KMS-11 (cell line): ENCODE results near the gene SAMHD1.

Experiments used
- H2AFZ ChIP-seq: fragments of 200-600 bp; sonication (generic); 2 replicates; pipeline ENCODE4 v1.6.1; 2016; ENCODE audit warnings: antibody characterized with exemption, mixed run types, low read depth
- H3K27ac ChIP-seq: fragments of 200-600 bp; sonication (generic); 2 replicates; pipeline ENCODE4 v1.6.1; 2016; ENCODE audit warnings: mild to moderate bottlenecking, mixed run types
- H3K27me3 ChIP-seq: fragments of 200-600 bp; sonication (generic); 2 replicates; pipeline ENCODE4 v1.6.1; 2017; ENCODE audit warnings: mild to moderate bottlenecking, low read depth, mixed run types, moderate library complexity; ENCODE audit not compliant: insufficient read depth
- H3K36me3 ChIP-seq: fragments of 200-600 bp; sonication (generic); 2 replicates; pipeline ENCODE4 v1.6.1; 2017; ENCODE audit warnings: mild to moderate bottlenecking, mixed run types; ENCODE audit not compliant: insufficient read depth
- H3K4me1 ChIP-seq: fragments of 200-600 bp; sonication (generic); 2 replicates; pipeline ENCODE4 v1.6.1; 2016; ENCODE audit warnings: mild to moderate bottlenecking, low read depth, mixed run types; ENCODE audit not compliant: poor library complexity, severe bottlenecking
- H3K4me2 ChIP-seq: fragments of 200-600 bp; sonication (generic); 2 replicates; pipeline ENCODE4 v1.7.0; 2016; ENCODE audit warnings: mild to moderate bottlenecking, mixed run types
- H3K4me3 ChIP-seq: fragments of 200-600 bp; sonication (generic); IDR thresholded peaks from 2 replicates; pipeline ENCODE4 v1.6.1; 2017; ENCODE audit warnings: low read depth, low read length, mixed read lengths; ENCODE audit not compliant: insufficient read depth
- H3K79me2 ChIP-seq: fragments of 200-600 bp; sonication (generic); 2 replicates; pipeline ENCODE4 v1.6.1; 2016; ENCODE audit warnings: low read depth, mixed run types; ENCODE audit not compliant: insufficient read depth
- H3K9ac ChIP-seq: fragments of 200-600 bp; sonication (generic); 2 replicates; pipeline ENCODE4 v1.6.1; 2016; ENCODE audit warnings: mild to moderate bottlenecking, mixed run types
- H4K20me1 ChIP-seq: fragments of 200-600 bp; sonication (generic); 2 replicates; pipeline ENCODE4 v1.6.1; 2016; ENCODE audit warnings: mild to moderate bottlenecking, mixed run types; ENCODE audit not compliant: insufficient read depth
- TF ChIP-seq, protein P1 (sequence below): fragments of 200-600 bp; sonication (generic); conservative IDR thresholded peaks from 2 replicates; pipeline ENCODE4 v1.6.1; 2017; ENCODE audit warnings: low read depth, mild to moderate bottlenecking, antibody characterized with exemption, low read length, moderate library complexity, mixed read lengths

SAMHD1 gene

DNA sequence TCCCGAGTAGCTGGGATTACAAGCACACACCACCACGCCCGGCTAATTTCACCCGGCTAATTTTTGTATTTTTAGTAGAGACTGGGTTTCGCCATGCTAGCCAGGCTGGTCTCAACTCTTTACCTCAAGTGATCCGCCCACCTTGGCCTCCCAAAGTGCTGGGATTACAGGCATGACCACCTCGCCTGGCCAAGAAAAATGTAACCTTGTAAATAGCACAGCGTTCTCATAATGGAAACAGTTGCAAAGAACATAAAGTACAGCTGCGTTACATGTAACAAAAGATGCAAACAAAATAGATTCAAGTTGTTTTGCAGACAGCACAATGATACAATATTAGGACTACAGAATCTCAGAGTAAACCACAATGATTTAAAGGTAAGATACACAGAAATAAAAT lies 60.9 kb downstream of the SAMHD1 start:
- Histone ChIP-seq H3K79me2 (no peaks in the 10 kb centered on the region), H3K4me3 (no peak overlapping the region), H2AFZ (no peak overlapping the region), H3K36me3 (no peaks in the 10 kb centered on the region; the same call in 1 of the 2 replicates), H3K4me1 (peaks cover 5% of the 10 kb centered on the region), H4K20me1 (no peaks in the 10 kb centered on the region), H3K4me2 (no peak overlapping the region), H3K9ac (no peak overlapping the region), H3K27ac (peak overlapping the region; percentile 34; the same call in 1 of the 2 replicates), H3K27me3 (no peaks in the 10 kb centered on the region)
- TF ChIP-seq, protein P1, sequence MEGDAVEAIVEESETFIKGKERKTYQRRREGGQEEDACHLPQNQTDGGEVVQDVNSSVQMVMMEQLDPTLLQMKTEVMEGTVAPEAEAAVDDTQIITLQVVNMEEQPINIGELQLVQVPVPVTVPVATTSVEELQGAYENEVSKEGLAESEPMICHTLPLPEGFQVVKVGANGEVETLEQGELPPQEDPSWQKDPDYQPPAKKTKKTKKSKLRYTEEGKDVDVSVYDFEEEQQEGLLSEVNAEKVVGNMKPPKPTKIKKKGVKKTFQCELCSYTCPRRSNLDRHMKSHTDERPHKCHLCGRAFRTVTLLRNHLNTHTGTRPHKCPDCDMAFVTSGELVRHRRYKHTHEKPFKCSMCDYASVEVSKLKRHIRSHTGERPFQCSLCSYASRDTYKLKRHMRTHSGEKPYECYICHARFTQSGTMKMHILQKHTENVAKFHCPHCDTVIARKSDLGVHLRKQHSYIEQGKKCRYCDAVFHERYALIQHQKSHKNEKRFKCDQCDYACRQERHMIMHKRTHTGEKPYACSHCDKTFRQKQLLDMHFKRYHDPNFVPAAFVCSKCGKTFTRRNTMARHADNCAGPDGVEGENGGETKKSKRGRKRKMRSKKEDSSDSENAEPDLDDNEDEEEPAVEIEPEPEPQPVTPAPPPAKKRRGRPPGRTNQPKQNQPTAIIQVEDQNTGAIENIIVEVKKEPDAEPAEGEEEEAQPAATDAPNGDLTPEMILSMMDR = no peak

DNA sequence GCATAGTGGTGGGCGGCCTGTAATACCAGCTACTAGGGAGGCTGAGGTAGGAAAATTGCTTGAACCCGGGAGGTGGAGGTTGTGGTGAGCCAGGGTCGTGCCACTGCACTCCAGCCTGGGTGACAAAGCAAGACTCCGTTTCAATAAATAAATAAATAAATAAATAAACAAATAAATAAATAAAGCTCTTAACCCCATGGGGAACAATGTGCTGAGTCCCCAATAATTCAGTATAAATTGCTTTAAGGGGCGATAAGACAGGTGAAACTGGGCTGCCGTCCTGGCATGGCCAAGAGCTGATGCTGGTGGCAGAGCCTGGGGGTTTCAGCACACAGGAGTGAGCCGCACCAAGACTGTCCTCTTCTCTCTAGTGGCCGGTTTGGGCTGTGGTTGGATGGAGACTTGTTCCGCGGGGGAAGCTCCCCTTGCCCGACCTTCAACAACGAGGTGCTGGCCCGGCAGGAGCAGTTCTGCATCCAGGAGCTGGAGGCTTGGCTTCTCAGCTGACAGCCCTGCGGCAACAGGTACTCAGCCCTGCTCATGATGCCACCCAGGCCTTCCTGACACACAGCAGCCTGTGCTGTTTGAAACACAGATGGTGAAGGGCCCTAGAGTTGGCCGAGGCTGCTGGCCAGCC lies 62.5 kb downstream of the SAMHD1 start:
- no peak overlapping the region for H3K4me3 ChIP-seq
- H3K9ac ChIP-seq = no peak overlapping the region
- no peaks in the 10 kb centered on the region for H3K36me3 ChIP-seq

DNA sequence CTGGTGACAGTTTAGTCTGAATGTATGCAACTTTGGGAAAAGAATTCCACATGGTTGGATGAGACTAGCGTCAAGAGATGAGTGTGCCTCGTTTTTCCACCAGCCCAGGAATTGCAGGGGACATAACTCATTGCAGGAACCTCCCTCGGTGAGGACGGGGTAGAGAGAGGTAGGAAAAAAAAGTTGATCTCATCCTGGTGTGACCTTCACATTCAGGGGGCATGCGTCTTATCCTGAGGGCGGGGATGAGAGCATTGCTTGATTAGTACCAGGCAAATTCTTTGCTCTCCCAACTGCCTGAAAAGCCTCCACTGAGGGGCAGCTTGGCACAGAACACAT lies 63.8 kb downstream of the SAMHD1 start:
- H3K4me2 ChIP-seq = no peak overlapping the region
- no peaks in the 10 kb centered on the region for H3K27me3 ChIP-seq
- H3K36me3 ChIP-seq = no peaks in the 10 kb centered on the region
- H4K20me1 ChIP-seq = no peaks in the 10 kb centered on the region
- H3K4me1 ChIP-seq = peaks cover 5% of the 10 kb centered on the region
- no peak overlapping the region for H3K9ac ChIP-seq
- H3K79me2 ChIP-seq = no peaks in the 10 kb centered on the region
- H3K27ac ChIP-seq = no peak overlapping the region
- no peak overlapping the region for H3K4me3 ChIP-seq
- TF ChIP-seq, protein P1 = no peak
- H2AFZ ChIP-seq = no peak overlapping the region

More for the DNA sequence above, 62.5 kb downstream of the SAMHD1 start:
- Histone ChIP-seq H3K27ac (no peak overlapping the region), H2AFZ (no peak overlapping the region), H4K20me1 (no peaks in the 10 kb centered on the region), H3K27me3 (no peaks in the 10 kb centered on the region), H3K79me2 (no peaks in the 10 kb centered on the region), H3K4me2 (no peak overlapping the region), H3K4me1 (peaks cover 5% of the 10 kb centered on the region)
- TF ChIP-seq, protein P1 = no peak

- Histone ChIP-seq H2AFZ (peak overlapping the region; percentile 58; the same call in 1 of the 2 replicates), H3K36me3 (no peaks in the 10 kb centered on the region), H4K20me1 (no peaks in the 10 kb centered on the region), H3K4me1 (peaks cover 5% of the 10 kb centered on the region), H3K4me2 (peak overlapping the region; percentile 44; the same call in 1 of the 2 replicates), H3K27me3 (no peaks in the 10 kb centered on the region), H3K9ac (no peak overlapping the region), H3K27ac (no peak overlapping the region), H3K79me2 (no peaks in the 10 kb centered on the region), H3K4me3 (no peak overlapping the region)
- TF ChIP-seq, protein P1 = peak; percentile 96
Observed at GRCh38 chr20:36886859-36887751, 64.4 kb downstream of the SAMHD1 start.
